Hematopoietic multipotent progenitor cell treated with erythropoietin and hydrocortisone succinate and interleukin-3 and kit ligand, for 4 days (in vitro differentiated cells): Measurements from ENCODE around the gene PAPSS2.
A peak's percentile ranks its signal among the peaks of the same experiment; 100 is the strongest.

Source experiments
- DNase-seq: peaks from one replicate; pipeline ENCODE4 v3.0.0-alpha.2; 2015

Gene PAPSS2

DNA sequence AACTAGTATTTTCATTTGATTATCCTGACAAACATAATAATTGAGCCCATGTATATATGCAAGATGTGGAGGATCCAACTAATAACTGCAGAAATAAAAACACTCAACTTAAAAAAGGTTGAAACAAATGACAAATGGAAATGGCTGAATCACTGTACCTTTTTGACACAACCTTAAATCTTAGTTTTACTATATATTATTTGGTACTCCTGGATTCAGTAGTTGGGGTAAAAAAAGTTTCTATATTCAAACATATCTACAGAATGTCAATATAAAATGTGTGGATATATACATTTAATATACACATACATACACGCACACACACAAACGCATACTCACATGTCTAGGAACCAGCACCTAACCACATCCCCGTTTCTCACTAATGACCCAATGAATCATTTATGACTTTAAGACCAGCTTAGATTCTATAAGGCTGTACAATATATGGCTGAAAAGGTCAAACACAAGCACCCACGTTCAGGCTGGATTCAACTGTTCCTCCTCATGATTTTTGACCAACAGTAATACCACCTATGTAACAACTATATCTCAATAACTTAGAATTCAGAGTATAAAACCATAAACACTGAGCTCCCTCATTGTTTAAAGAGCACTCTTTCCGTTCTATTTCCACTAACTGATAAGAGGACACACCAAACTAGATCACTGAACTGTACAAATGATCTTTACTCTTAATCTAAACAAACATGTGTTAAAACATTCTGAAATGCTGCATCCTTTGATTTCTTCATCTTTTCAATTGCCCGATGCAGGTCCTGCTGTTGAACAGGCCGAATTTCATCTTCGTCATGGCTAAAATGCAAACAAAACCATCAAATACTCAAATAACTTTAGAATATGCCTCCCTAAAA lies 94.6 kb downstream of the PAPSS2 start:
- DNase-seq = no peak

DNA sequence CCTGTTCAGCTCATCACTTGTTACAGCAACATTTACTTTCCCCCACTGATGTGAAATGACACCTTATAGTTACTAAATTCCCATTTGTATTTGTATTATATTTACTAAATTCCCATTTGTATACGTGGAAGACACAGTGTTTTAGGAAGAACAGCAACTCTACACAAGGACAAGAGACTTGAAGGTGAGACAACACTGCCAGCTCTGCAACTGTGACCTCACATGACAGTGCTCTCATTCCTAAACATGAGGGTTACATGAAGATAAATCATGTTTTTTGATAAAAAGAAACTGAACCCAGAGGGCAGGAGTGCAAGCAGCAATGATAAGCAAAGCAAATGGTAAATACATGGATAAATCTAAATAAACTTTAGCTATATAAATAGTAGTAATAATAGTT lies 98.0 kb downstream of the PAPSS2 start:
- DNase-seq = no peak

DNA sequence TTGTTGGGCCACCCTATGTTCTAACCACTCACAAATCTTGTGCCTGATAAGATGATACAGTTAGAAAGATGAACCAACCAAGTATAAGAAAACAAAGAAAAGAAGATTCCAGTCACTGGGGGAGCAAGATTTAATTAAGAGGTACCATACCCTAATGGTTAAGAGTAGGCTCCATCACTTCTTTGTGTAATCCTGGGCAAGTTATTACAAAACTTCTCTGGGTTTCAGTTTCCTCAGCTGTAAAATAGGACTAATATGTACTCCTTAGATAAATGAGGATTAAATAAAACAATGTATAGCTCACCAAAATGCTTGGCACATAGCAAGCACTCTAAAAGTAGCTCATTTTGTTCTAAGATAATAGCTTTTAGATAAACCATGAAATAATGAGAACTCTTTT lies 99.9 kb downstream of the PAPSS2 start:
- no peak for DNase-seq

DNA sequence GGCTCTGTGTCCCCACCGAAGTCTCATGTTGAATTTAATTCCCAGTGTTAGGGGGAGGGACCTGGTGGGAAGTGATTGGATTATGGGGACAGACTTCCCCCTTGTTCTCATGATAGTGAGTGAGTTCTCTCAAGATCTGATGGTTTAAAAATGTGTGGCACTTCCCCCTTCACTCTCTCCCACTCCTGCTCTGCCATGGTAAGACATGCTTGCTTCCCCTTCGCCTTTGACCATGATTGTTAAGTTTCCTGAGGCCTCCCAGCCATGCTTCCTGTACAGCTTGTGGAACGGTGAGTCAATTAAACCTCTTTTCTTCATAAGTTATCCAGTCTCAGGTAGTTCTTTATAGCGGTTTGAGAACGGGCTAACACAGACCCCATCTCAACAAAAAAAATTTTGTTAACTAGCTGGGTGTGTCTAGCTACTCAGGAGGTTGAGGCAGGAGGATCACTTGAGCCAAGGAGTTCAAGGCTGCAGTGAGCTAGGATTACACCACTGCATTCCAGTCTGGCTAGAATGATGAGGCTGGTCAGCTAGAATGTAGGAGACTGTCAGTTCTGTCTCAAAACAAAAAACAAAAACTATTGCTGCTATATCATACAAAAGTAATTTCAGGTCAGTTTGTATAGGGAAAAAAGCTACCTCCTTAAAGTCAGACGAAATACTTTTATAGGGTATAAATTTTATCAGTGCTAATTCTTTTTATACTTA lies 100.7 kb downstream of the PAPSS2 start:
- peak; percentile 57 for DNase-seq

DNA sequence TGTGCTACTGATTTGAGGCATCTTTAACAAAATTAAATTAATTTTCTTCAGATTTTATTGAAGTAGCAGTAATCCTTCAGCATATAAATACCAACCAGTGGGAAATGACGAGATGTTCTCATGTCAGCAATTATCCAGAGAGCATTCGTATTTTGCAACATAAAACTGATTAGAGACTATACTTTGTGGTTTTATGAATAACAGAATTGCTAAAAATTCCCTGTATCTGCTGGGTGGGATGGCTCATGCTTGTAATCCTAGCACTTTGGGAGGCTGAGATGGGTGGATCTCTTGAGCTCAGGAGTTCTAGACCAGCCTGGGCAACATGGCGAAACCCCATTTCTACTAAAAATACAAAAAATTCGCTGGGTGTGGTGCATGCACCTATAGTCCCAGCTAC lies 101.5 kb downstream of the PAPSS2 start:
- DNase-seq = no peak

DNA sequence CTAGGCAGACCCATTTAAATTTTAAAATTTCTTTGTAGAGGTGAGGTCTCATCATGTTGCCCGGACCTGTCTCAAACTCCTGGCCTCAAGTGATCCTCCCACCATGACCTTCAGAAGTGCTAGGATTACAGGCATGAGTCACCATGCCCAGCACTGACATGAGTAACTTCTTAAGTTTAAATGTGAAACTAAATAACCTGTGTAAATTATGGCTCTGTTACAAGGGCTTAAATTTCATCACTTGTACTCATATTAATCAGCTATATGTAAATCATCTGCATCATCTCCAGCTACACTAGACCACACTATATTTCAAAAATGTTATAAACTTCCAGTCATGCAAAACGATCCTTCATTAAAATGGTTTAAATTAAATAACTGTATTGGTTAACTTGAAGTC lies 102.2 kb downstream of the PAPSS2 start:
- DNase-seq = no peak

DNA sequence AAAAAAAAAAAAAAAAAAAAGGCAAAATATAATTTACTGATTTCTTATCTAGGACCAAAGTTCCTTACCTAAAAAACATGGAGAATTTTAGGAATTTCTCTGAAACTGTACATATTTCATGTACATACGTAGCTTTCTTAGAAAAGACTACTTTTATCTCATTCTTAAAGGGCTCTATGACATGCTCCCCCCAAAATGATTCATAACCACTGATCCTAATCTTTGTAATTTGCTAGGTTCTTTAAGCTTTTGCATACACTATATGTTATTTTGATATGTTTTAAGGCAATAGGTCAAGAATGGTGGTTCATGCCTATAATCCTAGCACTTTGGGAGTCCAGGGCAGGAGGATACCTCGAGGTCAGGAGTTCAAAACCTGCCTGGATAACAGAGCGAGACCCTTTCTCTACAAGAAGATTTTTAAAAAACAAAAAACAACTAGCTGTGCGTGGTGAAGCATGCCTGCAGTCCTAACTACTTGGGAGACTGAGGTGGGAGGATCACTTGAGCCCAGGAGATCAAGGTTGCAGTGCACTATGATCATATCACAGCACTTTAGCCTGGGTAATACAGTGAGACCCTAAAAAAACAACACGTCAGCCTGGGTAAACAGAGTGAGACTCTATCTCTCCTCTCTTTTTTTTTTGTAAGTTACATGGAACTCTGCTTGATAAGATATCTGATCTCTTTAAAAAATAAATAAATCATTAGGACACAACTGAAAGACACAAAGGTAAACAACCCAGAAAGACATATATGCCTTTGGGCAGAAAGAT lies 103.6 kb downstream of the PAPSS2 start:
- DNase-seq = peak; percentile 51

DNA sequence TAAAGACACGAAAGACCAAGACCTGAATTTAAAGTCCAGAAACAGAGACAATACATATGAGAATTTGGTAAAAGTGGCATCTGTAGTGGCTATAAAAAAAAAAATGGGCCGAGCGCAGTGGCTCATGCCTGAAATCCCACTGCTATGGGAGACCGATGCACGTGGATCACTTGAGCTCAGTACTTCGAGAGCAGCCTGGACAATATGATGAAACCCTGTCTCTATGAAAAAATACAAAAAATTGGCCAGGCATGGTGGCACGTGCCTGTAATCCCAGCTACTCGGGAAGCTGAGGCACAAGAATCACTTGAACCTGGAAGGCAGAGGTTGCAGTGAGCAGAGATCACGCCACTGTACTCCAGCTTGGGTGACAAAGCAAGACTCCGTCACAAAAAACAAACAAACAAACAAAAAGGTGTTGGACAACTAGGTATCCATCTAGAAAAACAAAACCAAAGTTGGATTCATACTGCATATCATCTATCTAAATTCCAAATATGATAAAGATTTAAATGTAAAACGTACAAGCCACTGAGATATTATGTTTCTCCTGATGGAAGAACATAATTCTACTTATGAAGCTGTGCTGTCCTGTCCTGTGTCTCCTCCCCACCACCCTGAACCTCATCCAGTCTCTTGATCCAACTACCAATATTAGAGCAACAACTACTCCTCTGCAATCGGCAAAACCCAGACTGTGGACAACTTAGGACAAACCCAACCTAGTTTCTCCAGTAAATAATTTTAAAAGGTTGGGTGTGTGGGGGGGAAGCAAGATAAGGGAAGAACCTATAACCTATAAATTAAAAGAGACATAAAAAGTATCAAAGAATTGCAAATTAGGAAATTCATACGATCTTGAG lies 104.6 kb downstream of the PAPSS2 start:
- no peak for DNase-seq

DNA sequence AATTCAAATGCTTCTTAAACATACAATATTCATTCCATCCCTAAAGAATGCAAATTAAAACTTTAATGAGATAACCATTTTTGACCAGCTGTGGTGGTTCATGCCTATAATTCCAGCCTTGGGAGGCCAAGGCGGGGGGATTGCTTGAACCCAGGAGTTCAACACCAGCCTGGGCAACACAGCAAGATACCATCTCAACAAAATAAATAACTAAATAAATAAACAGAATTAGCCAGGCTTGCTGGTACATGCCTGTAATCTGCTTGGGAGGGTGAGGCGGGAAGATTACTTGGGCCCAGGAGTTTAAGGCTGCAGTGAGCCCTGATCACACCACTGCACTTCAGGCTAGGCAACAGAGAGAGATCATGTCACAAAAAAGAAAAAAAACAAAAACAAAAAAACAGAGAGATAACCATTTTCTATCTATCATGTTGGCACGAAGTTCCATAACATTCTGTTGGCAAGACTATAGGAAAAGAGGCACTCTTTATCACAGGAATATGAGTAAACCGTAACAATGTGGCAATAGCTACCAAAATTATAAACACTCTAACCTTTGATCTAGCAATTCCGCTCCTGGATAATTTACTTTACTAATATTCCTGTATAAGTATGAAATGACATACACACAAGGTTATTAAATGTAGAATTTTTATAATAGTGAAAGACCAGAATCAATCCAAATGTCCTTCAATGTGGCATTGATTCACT lies 106.1 kb downstream of the PAPSS2 start:
- no peak for DNase-seq

DNA sequence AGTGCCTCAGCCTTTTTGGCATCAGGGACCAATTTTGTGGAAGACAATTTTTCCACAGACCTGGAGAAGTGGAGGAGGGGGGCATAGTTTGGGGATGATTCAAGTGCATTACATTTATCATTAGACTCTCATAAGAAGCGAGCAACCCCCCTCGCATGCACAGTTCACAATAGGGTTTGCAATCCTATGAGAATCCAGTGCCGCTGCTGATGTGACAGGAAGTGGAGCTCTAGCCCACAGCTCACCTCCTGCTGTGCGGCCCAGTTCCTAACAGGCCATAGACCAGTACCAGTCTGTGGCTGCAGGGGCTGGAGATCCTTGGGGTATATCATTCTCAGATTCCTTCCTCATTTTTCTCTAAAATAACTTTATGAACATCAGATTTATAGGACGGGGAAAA lies 107.6 kb downstream of the PAPSS2 start:
- no peak for DNase-seq

DNA sequence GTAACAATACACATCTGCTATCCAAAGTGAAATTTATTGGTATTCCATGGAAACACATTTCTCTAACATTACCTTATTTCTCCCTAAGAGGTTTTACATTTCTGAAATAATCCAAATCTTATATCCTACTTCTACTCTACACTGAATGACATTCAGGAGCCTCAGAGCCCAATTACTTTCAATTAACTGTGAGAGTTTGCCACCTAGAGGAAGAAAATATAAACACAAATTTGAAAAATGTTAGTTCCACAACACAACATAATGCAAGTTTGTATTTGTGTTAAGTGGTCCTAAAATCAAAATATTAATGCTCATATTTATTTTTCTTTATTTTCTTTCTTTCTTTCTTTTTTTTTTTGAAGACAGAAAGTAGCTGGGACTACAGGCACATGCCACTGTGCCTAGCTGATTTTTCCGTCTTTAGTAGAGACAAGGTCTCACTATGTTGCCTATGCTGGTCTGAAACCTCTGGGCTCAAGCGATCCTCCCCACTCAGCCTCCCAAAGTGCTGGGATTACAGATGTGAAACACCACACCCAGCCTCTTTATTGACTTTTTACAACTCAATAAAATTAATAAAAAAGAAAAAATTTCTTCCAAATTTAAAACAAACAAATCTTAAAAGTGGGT lies 112.3 kb downstream of the PAPSS2 start:
- DNase-seq = peak; percentile 72

DNA sequence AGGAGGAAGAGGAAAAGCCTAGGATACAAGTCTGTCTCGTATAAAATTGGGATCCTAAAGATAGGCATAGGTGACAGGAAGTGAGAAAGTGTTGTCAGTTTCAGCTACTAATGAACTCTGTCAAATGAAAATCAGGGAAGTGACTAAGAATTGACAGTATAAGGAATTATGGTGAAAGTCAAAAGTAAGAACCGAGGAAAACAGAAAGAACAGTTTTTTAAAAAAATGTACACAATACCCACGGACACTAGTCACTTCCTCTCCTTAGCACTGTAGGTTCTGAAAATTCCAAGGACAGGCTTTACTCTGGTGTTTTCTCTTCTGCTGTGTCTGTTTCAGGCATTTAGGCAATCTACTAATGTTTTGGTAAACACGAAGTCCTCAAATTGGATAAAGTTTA lies 116.1 kb downstream of the PAPSS2 start:
- no peak for DNase-seq

DNA sequence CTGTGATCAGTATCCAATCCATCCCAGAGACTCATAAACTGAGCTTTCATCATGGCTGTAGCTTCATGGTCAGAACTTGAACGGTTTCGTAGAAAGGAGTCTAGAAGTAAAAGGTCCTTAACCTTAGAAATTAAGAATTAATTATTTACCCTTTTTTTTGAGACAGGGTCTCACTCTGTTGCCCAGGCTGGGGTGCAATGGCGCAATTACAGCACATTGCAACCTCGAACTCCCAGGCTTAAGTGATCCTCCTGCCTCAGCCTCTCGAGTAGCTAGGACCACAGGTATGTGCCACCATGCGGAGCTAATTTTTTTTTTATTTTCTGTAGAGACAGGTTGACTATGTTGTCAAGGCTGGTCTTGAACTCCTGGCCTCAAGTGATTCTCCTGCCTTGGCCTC lies 116.7 kb downstream of the PAPSS2 start:
- no peak for DNase-seq

DNA sequence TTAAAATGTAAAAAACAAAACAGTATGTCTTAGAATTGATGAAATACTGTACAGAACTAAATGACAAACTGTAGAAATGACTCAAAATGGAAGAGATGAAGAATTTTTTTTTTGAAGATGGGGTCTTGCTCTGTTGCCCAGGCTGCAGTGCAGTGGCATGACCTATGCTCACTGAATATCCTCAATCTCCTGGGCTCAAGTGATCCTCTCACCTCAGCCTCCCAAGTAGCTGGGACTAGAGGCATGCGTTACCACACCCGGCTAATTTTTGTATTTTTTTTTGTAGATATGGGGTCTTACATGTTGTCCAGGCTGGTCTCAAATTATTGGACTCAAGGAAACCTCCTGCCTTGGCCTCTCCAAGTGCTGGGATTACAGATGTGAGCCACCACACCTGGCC lies 121.9 kb downstream of the PAPSS2 start:
- DNase-seq = no peak

DNA sequence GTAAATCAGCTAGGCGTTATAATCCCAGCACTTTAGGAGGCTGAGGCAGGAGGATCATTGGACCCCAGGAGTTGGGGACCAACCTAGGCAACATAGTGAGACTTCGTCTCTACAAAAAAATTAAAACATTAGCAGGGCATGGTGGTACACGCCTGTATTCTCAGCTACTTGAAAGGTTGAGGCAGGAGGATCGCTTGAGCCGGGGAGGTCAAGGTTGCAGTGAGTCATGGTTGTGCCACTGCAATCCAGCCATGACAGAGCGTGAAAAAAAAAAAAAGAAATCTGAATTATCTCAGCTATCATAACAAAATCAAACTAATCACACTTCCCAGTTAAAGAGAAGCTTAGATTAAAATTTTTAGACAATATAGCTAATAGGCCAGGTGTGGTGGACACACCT lies 123.0 kb downstream of the PAPSS2 start:
- no peak for DNase-seq

DNA sequence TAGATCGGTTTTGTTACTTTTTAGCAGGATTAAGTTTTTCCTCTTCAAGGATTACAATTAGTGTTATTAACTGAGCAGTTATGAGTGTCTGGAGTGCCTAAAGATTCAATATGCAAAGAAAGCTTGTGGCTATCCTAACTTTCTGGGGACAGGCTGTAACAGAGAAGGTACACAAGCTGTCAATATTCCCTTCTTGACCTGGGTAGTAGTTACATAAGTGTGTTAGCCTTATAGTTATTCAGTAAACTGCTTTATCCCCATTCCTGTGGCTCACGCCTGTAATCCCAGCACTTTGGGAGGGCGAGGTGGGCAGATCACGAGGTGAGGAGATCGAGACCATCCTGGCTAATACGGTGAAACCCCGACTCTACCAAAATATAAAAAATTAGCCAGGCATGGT lies 126.7 kb downstream of the PAPSS2 start:
- no peak for DNase-seq

DNA sequence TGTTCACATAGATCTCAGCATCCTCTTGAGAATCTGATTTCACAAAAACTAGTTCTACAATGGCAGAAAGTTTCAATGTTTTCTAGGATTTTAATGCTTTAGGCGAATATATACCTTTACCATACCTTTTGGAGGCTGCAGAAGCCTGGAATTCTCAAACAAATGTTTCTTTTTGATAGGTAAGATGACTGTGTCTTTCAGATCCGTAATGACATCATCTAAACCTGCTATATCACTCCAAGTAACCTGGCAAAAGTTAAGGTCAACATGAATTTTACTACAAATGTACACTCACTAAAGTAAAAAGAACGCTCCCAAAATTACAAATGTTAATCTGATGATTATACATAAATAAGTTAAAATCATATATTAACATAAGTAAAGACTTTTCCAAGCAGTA lies 130.5 kb downstream of the PAPSS2 start:
- no peak for DNase-seq

DNA sequence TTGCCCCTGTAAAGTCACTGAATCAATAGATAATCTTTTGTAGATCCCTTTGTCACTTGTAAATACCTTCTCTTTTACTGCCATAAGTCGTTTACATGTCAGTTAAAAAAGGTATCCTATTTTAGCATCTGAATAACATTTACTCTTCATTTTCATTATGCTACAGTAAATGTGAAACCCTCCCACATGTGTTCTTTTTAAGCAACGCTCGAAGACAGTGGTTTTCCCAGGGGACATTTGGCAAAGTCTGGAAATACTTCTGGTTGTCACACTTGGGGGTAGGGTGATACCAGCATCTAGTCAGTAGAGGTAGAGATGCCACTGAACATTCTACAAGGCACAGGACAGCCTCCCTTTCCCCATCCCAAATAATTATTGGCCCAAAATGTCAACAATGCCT lies 134.6 kb downstream of the PAPSS2 start:
- no peak for DNase-seq
